ENCODE data around the gene SLC39A2. TPM values are rescaled to one million over a fixed set of nuclear protein-coding genes. Genes with fewer than 3 reads are reported as not detected.
"Not testable (repeated sequence)": the region's sequence is repeated elsewhere in the genome, so short reads cannot be mapped to it uniquely, and the experiment has no call there.

The SLC39A2 gene, protein sequence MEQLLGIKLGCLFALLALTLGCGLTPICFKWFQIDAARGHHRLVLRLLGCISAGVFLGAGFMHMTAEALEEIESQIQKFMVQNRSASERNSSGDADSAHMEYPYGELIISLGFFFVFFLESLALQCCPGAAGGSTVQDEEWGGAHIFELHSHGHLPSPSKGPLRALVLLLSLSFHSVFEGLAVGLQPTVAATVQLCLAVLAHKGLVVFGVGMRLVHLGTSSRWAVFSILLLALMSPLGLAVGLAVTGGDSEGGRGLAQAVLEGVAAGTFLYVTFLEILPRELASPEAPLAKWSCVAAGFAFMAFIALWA
- polyA plus RNA-seq (2013, experiment 1 of 2) = 0.14 TPM
- polyA plus RNA-seq (2013, experiment 2 of 2) = 0.08 TPM

DNA sequence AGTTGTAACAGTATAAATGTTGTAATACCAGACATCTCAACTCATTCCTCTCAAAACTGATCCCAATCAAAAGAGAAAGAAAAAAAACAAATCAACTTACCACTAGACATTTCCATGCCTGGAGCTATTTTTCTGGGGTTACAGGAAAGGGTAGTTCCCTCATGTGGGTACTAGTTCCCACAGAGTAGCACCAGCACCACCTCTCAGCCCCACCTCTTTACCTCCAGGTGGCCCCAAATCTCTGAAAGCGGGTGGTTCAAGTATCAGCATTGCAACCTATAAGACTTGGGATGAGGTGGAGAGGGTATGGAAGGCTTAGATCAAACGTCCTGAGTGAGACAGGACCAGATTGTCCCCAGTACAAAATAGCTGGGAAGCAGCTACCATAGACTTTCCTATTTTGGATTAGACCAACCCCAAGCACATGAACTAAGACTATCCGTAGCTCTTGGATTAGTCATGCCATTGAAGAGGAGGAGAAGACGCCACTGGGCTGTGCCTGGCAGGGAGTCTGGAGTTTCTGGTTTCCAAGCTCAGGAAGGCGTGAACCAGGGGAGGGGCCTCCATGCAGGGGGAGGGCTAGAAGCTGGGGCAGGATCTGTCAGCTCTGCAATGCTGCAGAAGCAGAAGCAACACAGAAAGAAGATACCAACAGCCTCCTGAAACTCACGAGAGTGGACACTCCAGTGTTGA, at the start of gene SLC39A2:
SLC39A2 (plus strand) TSS at position 620 of the 693 bp plus-strand sequence. CDS start 154 bp downstream, outside the sequence.
- no peak within 1 kb of the TSS for H3K4me2 ChIP-seq (ENCODE audit: insufficient read depth, low read length, poor library complexity, severe bottlenecking)
- H2BK12ac ChIP-seq (ENCODE audit: low read length) = no peak within 1 kb of the TSS
- no peak within 1 kb of the TSS for H4K91ac ChIP-seq (ENCODE audit: low read depth, low read length, poor library complexity)
- no peak within 1 kb of the TSS for H3K27ac ChIP-seq (replicated peaks; ENCODE audit: low read length)
- no peaks in the 10 kb centered on the region for H3K27me3 ChIP-seq (ENCODE audit: control insufficient read depth in 3 of 3, insufficient read depth in 3 of 3, low read depth in 1 of 3, low read length in 3 of 3)
- no peak within 1 kb of the TSS for H3K23ac ChIP-seq (ENCODE audit: low read depth, low read length, poor library complexity)
- peaks cover 21 to 41% of the 10 kb centered on the region in 2 donors for H3K36me3 ChIP-seq (replicated peaks in 1 of 2; ENCODE audit: control insufficient read depth in 2 of 2, insufficient read depth in 2 of 2, low read length in 2 of 2)
- no peak within 1 kb of the TSS for H3K9ac ChIP-seq (ENCODE audit: low read depth, low read length, poor library complexity)
- no peak within 1 kb of the TSS for H2BK5ac ChIP-seq (ENCODE audit: low read length)
- peaks cover 0 to under 1% of the 10 kb centered on the region in 2 donors for H3K4me1 ChIP-seq (ENCODE audit: control insufficient read depth in 2 of 2, insufficient read depth in 1 of 2, low read depth in 1 of 2, low read length in 2 of 2)
- no peak within 1 kb of the TSS for H3K4me3 ChIP-seq (ENCODE audit: low read length in 2 of 2)
- no peak within 1 kb of the TSS for H3K4ac ChIP-seq (ENCODE audit: low read length)
- H3K14ac ChIP-seq (ENCODE audit: low read length) = no peak within 1 kb of the TSS
- H2BK15ac ChIP-seq (ENCODE audit: low read length) = no peak within 1 kb of the TSS
- H3K9me3 ChIP-seq (replicated peaks in 1 of 2; ENCODE audit: control insufficient read depth in 2 of 2, insufficient read depth in 1 of 2, low read depth in 1 of 2, low read length in 2 of 2) = no peaks in the 10 kb centered on the region
- no peak within 1 kb of the TSS for H3K18ac ChIP-seq (ENCODE audit: low read length)
- no peak within 1 kb of the TSS for H2AK5ac ChIP-seq (ENCODE audit: low read depth, low read length)
- H2BK120ac ChIP-seq (ENCODE audit: low read depth, low read length) = no peak within 1 kb of the TSS
- WGBS, 2 donors (ENCODE audit: extremely low coverage in 2 of 2, insufficient read length in 2 of 2, insufficient replicate concordance in 1 of 2) = no CpG with 5 or more reads among the region's 6 CpGs
- no peak within 1 kb of the TSS for H2AFZ ChIP-seq (ENCODE audit: low read length)
- no peak for DNase-seq (ENCODE audit: low spot score)
- H4K8ac ChIP-seq (ENCODE audit: low read depth, low read length) = no peak within 1 kb of the TSS
- H3K79me1 ChIP-seq (ENCODE audit: low read depth, low read length) = no peaks in the 10 kb centered on the region

DNA sequence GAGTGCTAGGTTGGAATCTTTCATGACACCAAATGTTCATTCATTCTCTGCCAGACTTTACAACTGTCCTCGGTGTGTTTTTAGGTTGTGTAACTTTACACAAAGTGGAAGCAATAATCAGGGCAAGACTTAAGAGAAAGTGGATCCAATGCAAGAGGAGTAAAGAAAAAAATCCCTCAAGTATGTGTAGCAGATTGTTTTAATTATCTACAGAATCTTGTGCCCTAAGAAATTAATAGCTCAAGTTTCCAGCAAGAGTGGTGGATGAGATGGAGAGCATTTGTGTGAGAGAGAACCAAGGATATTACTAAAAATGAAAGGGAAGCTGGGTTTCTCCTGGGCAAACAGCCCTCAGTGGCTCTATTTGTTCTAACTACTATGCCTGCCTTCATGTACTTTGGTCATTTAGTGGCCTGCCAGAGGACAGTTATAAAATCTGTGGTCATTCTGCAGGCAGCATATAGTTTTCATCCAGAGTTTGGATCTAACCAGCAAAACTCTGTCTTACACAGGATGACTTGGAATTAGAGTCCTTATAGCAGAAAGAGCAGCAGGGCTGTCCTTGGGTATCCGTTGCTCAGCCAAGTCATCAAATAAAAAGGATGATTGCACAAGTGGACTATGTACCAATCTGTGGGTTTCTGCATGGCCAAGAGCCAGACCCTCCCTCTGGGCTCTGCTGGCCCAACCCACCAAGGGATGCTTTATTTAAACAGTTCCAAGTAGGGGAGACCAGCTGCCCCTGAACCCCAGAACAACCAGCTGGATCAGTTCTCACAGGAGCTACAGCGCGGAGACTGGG, 44.2 kb upstream of the SLC39A2 start, which contains the start of gene RNASE2:
RNASE2 (plus strand) TSS at position 752 of the 802 bp plus-strand sequence. CDS start 285 bp downstream, outside the sequence.
- not testable (repeated sequence) for H3K4me1 ChIP-seq (ENCODE audit: control insufficient read depth in 2 of 2, insufficient read depth in 1 of 2, low read depth in 1 of 2, low read length in 2 of 2); H2AFZ ChIP-seq (ENCODE audit: low read length); H4K8ac ChIP-seq (ENCODE audit: low read depth, low read length); H3K4me3 ChIP-seq (ENCODE audit: low read length in 2 of 2); H2BK12ac ChIP-seq (ENCODE audit: low read length); H2BK5ac ChIP-seq (ENCODE audit: low read length); H3K79me1 ChIP-seq (ENCODE audit: low read depth, low read length); H2BK15ac ChIP-seq (ENCODE audit: low read length); DNase-seq (ENCODE audit: low spot score); H3K9me3 ChIP-seq (replicated peaks in 1 of 2; ENCODE audit: control insufficient read depth in 2 of 2, insufficient read depth in 1 of 2, low read depth in 1 of 2, low read length in 2 of 2); H3K9ac ChIP-seq (ENCODE audit: low read depth, low read length, poor library complexity); H3K14ac ChIP-seq (ENCODE audit: low read length); H3K4me2 ChIP-seq (ENCODE audit: insufficient read depth, low read length, poor library complexity, severe bottlenecking); H4K91ac ChIP-seq (ENCODE audit: low read depth, low read length, poor library complexity); H2BK120ac ChIP-seq (ENCODE audit: low read depth, low read length); H3K4ac ChIP-seq (ENCODE audit: low read length); H3K27ac ChIP-seq (replicated peaks; ENCODE audit: low read length); H3K18ac ChIP-seq (ENCODE audit: low read length); H2AK5ac ChIP-seq (ENCODE audit: low read depth, low read length); H3K23ac ChIP-seq (ENCODE audit: low read depth, low read length, poor library complexity); H3K36me3 ChIP-seq (replicated peaks in 1 of 2; ENCODE audit: control insufficient read depth in 2 of 2, insufficient read depth in 2 of 2, low read length in 2 of 2)
- H3K27me3 ChIP-seq (ENCODE audit: control insufficient read depth in 3 of 3, insufficient read depth in 3 of 3, low read depth in 1 of 3, low read length in 3 of 3) = peaks cover 0 to 17% (median 0%) of the 10 kb centered on the region in 3 experiments
- no CpG with 5 or more reads among the region's 4 CpGs for WGBS, 2 donors (ENCODE audit: extremely low coverage in 2 of 2, insufficient read length in 2 of 2, insufficient replicate concordance in 1 of 2)

DNA sequence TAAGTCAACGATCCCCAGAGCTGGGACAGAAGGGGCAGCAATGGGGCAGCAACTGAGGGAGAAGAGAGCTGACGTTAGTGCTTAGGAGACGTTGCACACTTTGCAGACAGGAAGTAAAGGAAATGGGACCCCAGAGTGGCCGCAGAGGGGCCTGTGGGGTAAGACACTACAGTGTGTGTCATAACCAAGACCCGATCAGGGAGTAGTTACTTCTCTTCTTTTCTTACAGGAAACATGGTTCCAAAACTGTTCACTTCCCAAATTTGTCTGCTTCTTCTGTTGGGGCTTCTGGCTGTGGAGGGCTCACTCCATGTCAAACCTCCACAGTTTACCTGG, 43.6 kb upstream of the SLC39A2 start:
- H2BK15ac ChIP-seq (ENCODE audit: low read length); H3K79me1 ChIP-seq (ENCODE audit: low read depth, low read length); H2BK5ac ChIP-seq (ENCODE audit: low read length); H3K23ac ChIP-seq (ENCODE audit: low read depth, low read length, poor library complexity); H4K91ac ChIP-seq (ENCODE audit: low read depth, low read length, poor library complexity); H3K4me2 ChIP-seq (ENCODE audit: insufficient read depth, low read length, poor library complexity, severe bottlenecking); H2AK5ac ChIP-seq (ENCODE audit: low read depth, low read length); DNase-seq (ENCODE audit: low spot score); H3K9ac ChIP-seq (ENCODE audit: low read depth, low read length, poor library complexity); H3K4me1 ChIP-seq (ENCODE audit: control insufficient read depth in 2 of 2, insufficient read depth in 1 of 2, low read depth in 1 of 2, low read length in 2 of 2); H3K27ac ChIP-seq (replicated peaks; ENCODE audit: low read length); H3K36me3 ChIP-seq (replicated peaks in 1 of 2; ENCODE audit: control insufficient read depth in 2 of 2, insufficient read depth in 2 of 2, low read length in 2 of 2); H3K4me3 ChIP-seq (ENCODE audit: low read length in 2 of 2); H3K9me3 ChIP-seq (replicated peaks in 1 of 2; ENCODE audit: control insufficient read depth in 2 of 2, insufficient read depth in 1 of 2, low read depth in 1 of 2, low read length in 2 of 2); H2BK12ac ChIP-seq (ENCODE audit: low read length); H3K14ac ChIP-seq (ENCODE audit: low read length); H4K8ac ChIP-seq (ENCODE audit: low read depth, low read length); H2AFZ ChIP-seq (ENCODE audit: low read length); H3K18ac ChIP-seq (ENCODE audit: low read length); H2BK120ac ChIP-seq (ENCODE audit: low read depth, low read length); H3K4ac ChIP-seq (ENCODE audit: low read length): not testable (repeated sequence)
- no CpG with 5 or more reads among the region's 5 CpGs for WGBS, 2 donors (ENCODE audit: extremely low coverage in 2 of 2, insufficient read length in 2 of 2, insufficient replicate concordance in 1 of 2)
- peaks cover 0 to 16% (median 0%) of the 10 kb centered on the region in 3 experiments for H3K27me3 ChIP-seq (ENCODE audit: control insufficient read depth in 3 of 3, insufficient read depth in 3 of 3, low read depth in 1 of 3, low read length in 3 of 3)

All from neuronal stem cell (in vitro differentiated cells).